Kidney epithelial cell (primary cell): Measurements from ENCODE around the gene PANX1. TPM values are rescaled to one million over a fixed set of nuclear protein-coding genes. Genes with fewer than 3 reads are reported as not detected.
A peak's percentile ranks its signal among the peaks of the same experiment; 100 is the strongest.

Experiments used
- DNase-seq: peaks from one replicate; pipeline ENCODE4 v3.0.0-alpha.2; 2010; ENCODE audit warnings: low read depth
- H3K27me3 ChIP-seq: 2 replicates; pipeline ENCODE4 v1.6.0; 2011; ENCODE audit warnings: low read length; ENCODE audit not compliant: control insufficient read depth, insufficient read depth
- H3K36me3 ChIP-seq: 2 replicates; pipeline ENCODE4 v1.5.1; 2011; ENCODE audit warnings: low read length; ENCODE audit not compliant: control insufficient read depth, insufficient read depth
- H3K4me3 ChIP-seq: 2 replicates; pipeline ENCODE4 v1.5.1; 2011; ENCODE audit warnings: low read depth, mild to moderate bottlenecking, control low read depth, low read length
- total RNA-seq: library from RNA; depleted of rRNA; stranded (reverse); fragments of >200 nt; gene quantifications from 2 replicates; pipeline ENCODE4 v1.2.3, GENCODE V29; 2015
- TF ChIP-seq, protein P1 (sequence below): IDR thresholded peaks from 2 replicates; pipeline ENCODE4 v1.5.1; 2011; ENCODE audit warnings: mild to moderate bottlenecking, moderate library complexity, low read length, control low read depth, inconsistent platforms; ENCODE audit not compliant: insufficient read depth, poor library complexity, severe bottlenecking

Gene PANX1
- total RNA-seq, 1 donor from 2014 or later, result 60.5 TPM

- TF ChIP-seq, protein P1, sequence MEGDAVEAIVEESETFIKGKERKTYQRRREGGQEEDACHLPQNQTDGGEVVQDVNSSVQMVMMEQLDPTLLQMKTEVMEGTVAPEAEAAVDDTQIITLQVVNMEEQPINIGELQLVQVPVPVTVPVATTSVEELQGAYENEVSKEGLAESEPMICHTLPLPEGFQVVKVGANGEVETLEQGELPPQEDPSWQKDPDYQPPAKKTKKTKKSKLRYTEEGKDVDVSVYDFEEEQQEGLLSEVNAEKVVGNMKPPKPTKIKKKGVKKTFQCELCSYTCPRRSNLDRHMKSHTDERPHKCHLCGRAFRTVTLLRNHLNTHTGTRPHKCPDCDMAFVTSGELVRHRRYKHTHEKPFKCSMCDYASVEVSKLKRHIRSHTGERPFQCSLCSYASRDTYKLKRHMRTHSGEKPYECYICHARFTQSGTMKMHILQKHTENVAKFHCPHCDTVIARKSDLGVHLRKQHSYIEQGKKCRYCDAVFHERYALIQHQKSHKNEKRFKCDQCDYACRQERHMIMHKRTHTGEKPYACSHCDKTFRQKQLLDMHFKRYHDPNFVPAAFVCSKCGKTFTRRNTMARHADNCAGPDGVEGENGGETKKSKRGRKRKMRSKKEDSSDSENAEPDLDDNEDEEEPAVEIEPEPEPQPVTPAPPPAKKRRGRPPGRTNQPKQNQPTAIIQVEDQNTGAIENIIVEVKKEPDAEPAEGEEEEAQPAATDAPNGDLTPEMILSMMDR, result no peak
- no peaks in the 10 kb centered on the region for H3K36me3 ChIP-seq
- H3K27me3 ChIP-seq, result no peaks in the 10 kb centered on the region
- H3K4me3 ChIP-seq, result no peak overlapping the region
- DNase-seq, result no peak
These were observed 67.7 kb downstream of the PANX1 start for GRCh38 chr11:94196363-94196762.

DNA sequence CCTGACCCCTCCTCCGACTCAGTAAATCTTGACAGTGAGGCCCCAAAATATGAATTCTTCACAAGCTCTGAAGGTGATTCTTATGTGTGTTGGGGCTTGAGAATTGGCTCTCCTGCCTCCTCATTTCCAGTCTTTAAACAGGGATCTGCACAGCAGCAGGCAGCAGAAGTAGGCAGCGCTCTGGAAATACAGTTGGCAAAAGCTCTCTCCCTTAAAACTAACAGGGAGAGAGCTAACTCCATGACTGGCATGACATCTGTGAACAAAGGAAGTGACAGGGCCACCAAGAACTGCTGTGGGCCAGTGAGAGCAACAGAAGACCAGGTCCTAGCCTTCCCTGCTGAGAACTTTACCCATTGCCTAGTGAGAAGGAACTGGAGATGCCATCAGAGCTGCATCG, 70.1 kb downstream of the PANX1 start:
- no peak for DNase-seq
- TF ChIP-seq, protein P1, result no peak
- Histone ChIP-seq H3K27me3 (no peaks in the 10 kb centered on the region), H3K36me3 (no peaks in the 10 kb centered on the region), H3K4me3 (no peak overlapping the region)

DNA sequence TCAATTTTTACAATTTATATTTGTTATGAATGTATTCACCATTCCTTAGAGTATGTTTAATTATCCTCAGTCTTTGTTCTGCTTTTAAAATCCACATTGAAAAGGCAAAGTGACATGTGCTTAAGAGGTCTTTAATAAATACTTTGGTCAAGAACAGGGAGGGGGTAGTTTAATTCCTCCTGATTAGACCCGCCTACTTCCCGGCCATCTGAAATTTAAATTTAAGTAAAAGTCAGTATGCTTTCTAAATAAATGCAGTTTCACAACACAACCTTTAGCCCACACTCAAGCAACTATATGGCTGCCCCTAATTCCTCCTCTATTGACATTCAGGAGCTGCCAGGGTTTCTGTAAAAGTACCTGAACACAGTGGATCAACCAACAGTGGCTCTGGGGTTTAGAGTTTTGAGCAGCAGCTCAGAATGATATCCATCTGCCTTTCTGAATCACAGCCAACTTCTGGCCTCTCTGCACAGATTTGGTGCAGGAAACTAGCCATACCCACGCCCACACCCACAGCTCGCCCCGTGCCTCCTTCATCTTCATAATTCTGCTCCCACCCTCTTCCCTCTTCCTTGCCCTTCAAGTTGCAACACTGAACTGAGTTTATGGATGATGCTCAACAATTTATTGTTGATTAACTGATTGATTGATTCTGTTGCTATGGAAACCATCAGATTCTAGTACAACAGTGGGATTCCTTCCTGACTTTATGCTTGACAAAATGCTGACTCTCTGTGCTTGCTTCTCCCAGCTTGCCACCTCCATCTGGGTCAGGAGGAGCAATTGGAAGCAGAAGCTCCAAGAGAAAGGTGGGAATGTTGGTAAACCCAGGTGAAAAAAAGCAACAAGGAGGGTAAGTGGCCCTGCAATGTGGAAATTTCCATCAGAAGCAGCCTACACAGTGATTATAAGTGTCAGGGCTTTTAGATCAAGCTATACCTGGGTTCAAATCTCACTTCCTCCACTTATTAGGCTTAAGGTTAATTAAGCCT, 70.8 kb downstream of the PANX1 start:
- TF ChIP-seq, protein P1, result no peak
- H3K4me3 ChIP-seq, result no peak overlapping the region
- no peaks in the 10 kb centered on the region for H3K27me3 ChIP-seq
- no peak for DNase-seq
- no peaks in the 10 kb centered on the region for H3K36me3 ChIP-seq

- no peaks in the 10 kb centered on the region for H3K36me3 ChIP-seq
- peak; percentile 53 for DNase-seq
- TF ChIP-seq, protein P1, result no peak
- no peaks in the 10 kb centered on the region for H3K27me3 ChIP-seq
- no peak overlapping the region for H3K4me3 ChIP-seq
These were observed 72.4 kb downstream of the PANX1 start for GRCh38 chr11:94201004-94201465.

- H3K4me3 ChIP-seq, result no peak overlapping the region
- TF ChIP-seq, protein P1, result no peak
- no peaks in the 10 kb centered on the region for H3K27me3 ChIP-seq
- H3K36me3 ChIP-seq, result no peaks in the 10 kb centered on the region
- no peak for DNase-seq
These were observed 74.4 kb downstream of the PANX1 start for GRCh38 chr11:94203070-94203469.
